ENCODE results near the gene TMX3. TPM values are rescaled to one million over a fixed set of nuclear protein-coding genes. Genes with fewer than 3 reads are reported as not detected.

Gene TMX3
- total RNA-seq, 3 donors from 2014 or later = 28.0 to 32.4 (median 31.0) TPM

GRCh38 chr18:68713131-68713530 lies 1.8 kb downstream of the TMX3 start:
- H3K4me1 ChIP-seq (ENCODE audit: low read depth) = peaks cover 18% of the 10 kb centered on the region
- DNase-seq (no peak), ATAC-seq (no peak)
- intact Hi-C loops (cut with DNase I, micrococcal nuclease) = no loop called here
- TF ChIP-seq CTCF (IDR thresholded peaks at IDR 0.05) = no peak
- peaks cover 7% of the 10 kb centered on the region for H3K36me3 ChIP-seq (ENCODE audit: low read depth)
- no peak overlapping the region for H3K4me3 ChIP-seq
- no peaks in the 10 kb centered on the region for H3K9me3 ChIP-seq

GRCh38 chr18:68707646-68708045 lies 7.3 kb downstream of the TMX3 start:
- Histone ChIP-seq H3K4me3 (no peak overlapping the region), H3K4me1 (ENCODE audit: low read depth) (peaks cover under 1% of the 10 kb centered on the region), H3K9me3 (no peaks in the 10 kb centered on the region), H3K36me3 (ENCODE audit: low read depth) (peaks cover 7% of the 10 kb centered on the region)
- intact Hi-C loops (cut with DNase I, micrococcal nuclease) = no loop called here
- no peak for DNase-seq
- ATAC-seq = no peak
- no peak for TF ChIP-seq CTCF (IDR thresholded peaks at IDR 0.05)

- no peaks in the 10 kb centered on the region for H3K9me3 ChIP-seq
- H3K4me3 ChIP-seq = no peak overlapping the region
- DNase-seq (no peak), ATAC-seq (no peak)
- H3K4me1 ChIP-seq (ENCODE audit: low read depth) = no peaks in the 10 kb centered on the region
- TF ChIP-seq CTCF (IDR thresholded peaks at IDR 0.05) = no peak
- peaks cover 7% of the 10 kb centered on the region for H3K36me3 ChIP-seq (ENCODE audit: low read depth)
- intact Hi-C loops (cut with DNase I, micrococcal nuclease) = no loop called here
Observed at GRCh38 chr18:68705119-68705518, 9.8 kb downstream of the TMX3 start.

GRCh38 chr18:68703326-68703725 lies 11.6 kb downstream of the TMX3 start:
- ATAC-seq = no peak
- Histone ChIP-seq H3K4me1 (ENCODE audit: low read depth) (no peaks in the 10 kb centered on the region), H3K4me3 (no peak overlapping the region), H3K36me3 (ENCODE audit: low read depth) (no peaks in the 10 kb centered on the region), H3K9me3 (no peaks in the 10 kb centered on the region)
- DNase-seq = no peak
- no peak for TF ChIP-seq CTCF (IDR thresholded peaks at IDR 0.05)
- intact Hi-C loops (cut with DNase I, micrococcal nuclease) = no loop called here

GRCh38 chr18:68701353-68701752 lies 13.6 kb downstream of the TMX3 start:
- no peak for TF ChIP-seq CTCF (IDR thresholded peaks at IDR 0.05)
- H3K9me3 ChIP-seq = no peaks in the 10 kb centered on the region
- ATAC-seq (no peak), DNase-seq (no peak)
- no peaks in the 10 kb centered on the region for H3K36me3 ChIP-seq (ENCODE audit: low read depth)
- intact Hi-C loops (cut with DNase I, micrococcal nuclease) = no loop called here
- no peaks in the 10 kb centered on the region for H3K4me1 ChIP-seq (ENCODE audit: low read depth)
- H3K4me3 ChIP-seq = no peak overlapping the region

- peaks cover 7% of the 10 kb centered on the region for H3K36me3 ChIP-seq (ENCODE audit: low read depth)
- TF ChIP-seq CTCF (IDR thresholded peaks at IDR 0.05) = no peak
- no peaks in the 10 kb centered on the region for H3K9me3 ChIP-seq
- no peaks in the 10 kb centered on the region for H3K4me1 ChIP-seq (ENCODE audit: low read depth)
- H3K4me3 ChIP-seq = no peak overlapping the region
- ATAC-seq = no peak
- intact Hi-C loops (cut with DNase I, micrococcal nuclease) = no loop called here
- no peak for DNase-seq
Observed at GRCh38 chr18:68699043-68699442, 15.9 kb downstream of the TMX3 start.

Data from mucosa of descending colon (tissue), 3 donors.